Lung (tissue), 12 donors: Measurements from ENCODE around the gene CRYBA1. TPM values are rescaled to one million over a fixed set of nuclear protein-coding genes. Genes with fewer than 3 reads are reported as not detected.

Source experiments
- ATAC-seq: fragments of 200-7000 bp; cut with Tn5 transposase; one replicate; pipeline ENCODE4 v1.9.1; 2020; ENCODE audit warnings: moderate number of reproducible peaks; ENCODE audit not compliant: insufficient read depth, low FRiP score
- DNase-seq, 3 donors: peaks; one replicate each; pipeline ENCODE4 v3.0.0-alpha.2; 2013 to 2017
- H3K27ac ChIP-seq, 2 donors: one replicate each; pipeline ENCODE4 v1.5.1; 2013; ENCODE audit warnings: mild to moderate bottlenecking in 2 of 2, moderate library complexity in 2 of 2, control low read depth in 1 of 2, inconsistent platforms in 1 of 2, low read depth in 1 of 2, low read length in 1 of 2
- H3K27me3 ChIP-seq, 3 donors: one replicate each; pipeline ENCODE4 v1.5.1; 2013; ENCODE audit warnings: low read length in 2 of 3; ENCODE audit not compliant: control insufficient read depth in 3 of 3, insufficient read depth in 3 of 3
- H3K36me3 ChIP-seq, 4 donors: one replicate each; pipeline ENCODE4 v1.5.1; 2013; ENCODE audit warnings: low read length in 4 of 4, mild to moderate bottlenecking in 1 of 4, moderate library complexity in 1 of 4; ENCODE audit not compliant: control insufficient read depth in 4 of 4, insufficient read depth in 4 of 4
- H3K4me1 ChIP-seq, 5 donors: one replicate each; pipeline ENCODE4 v1.5.1; 2013; ENCODE audit warnings: low read length in 5 of 5, mild to moderate bottlenecking in 2 of 5, moderate library complexity in 1 of 5; ENCODE audit not compliant: control insufficient read depth in 5 of 5, insufficient read depth in 5 of 5
- H3K4me3 ChIP-seq: one replicate; pipeline ENCODE4 v1.5.1; 2013; ENCODE audit warnings: mild to moderate bottlenecking, control low read depth, moderate library complexity
- H3K9ac ChIP-seq, 2 donors: one replicate each; pipeline ENCODE4 v1.5.1; 2013; ENCODE audit warnings: low read length in 2 of 2, control low read depth in 1 of 2; ENCODE audit not compliant: insufficient read depth in 1 of 2
- H3K9me3 ChIP-seq, 4 donors: one replicate each; pipeline ENCODE4 v1.5.1; 2013; ENCODE audit warnings: low read length in 3 of 4, mild to moderate bottlenecking in 1 of 4, moderate library complexity in 1 of 4; ENCODE audit not compliant: control insufficient read depth in 4 of 4, insufficient read depth in 3 of 4
- CTCF ChIP-seq: IDR thresholded peaks from 2 replicates; pipeline ENCODE4 v1.5.1; 2012; ENCODE audit warnings: mild to moderate bottlenecking; ENCODE audit errors: control extremely low read depth, extremely low read depth
- WGBS, 2 donors: extraction: QIAGEN DNeasy Blood & Tissue Kit; methylation state at CpG; one replicate each; pipeline ENCODE4 v1.1.7; 2013; 5-methylcytosine and 5-hydroxymethylcytosine counted together
- polyA plus RNA-seq, 2 donors: library from polyadenylated mRNA; stranded (reverse); fragments of 200-250 nt; gene quantifications; one replicate each; pipeline ENCODE4 v1.2.1, GENCODE V29; 2013
- total RNA-seq, 2 donors: library from RNA; depleted of rRNA in 1 of 2; stranded (reverse); fragments of >200 nt in 1 of 2; gene quantifications; one replicate each; pipeline ENCODE4 v1.2.1, GENCODE V29; 2014 to 2021
- donor health status: control.
- donor health status: control.
- donor health status: Bipolar disorder and iron deficiency.
- donor health status: healthy.
- donor health status: DM: yes; HTN: yes; CAD: no.

Gene CRYBA1
- total and polyA plus RNA-seq, 4 donors: not detected

DNA sequence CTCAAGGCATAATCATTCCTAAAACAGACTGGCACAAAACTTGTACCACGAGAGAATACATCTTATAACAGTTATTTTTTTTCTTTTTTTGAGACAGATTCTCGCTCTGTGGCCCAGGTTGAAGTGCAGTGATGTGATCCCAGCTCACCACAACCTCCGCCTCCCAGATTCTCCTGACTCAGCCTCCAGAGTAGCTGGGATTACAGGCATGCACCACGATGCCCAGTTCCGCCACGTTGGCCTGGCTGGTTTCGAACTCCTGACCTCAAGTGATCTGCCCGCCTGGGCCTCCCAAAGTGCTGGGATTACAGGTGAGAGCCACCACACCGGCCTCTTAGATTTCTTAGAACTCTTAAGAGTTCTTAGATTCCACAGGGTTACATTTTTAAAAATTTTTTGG is 43.2 kb downstream of the CRYBA1 start:
- Histone ChIP-seq H3K36me3 (peaks cover 12 to 18% (median 14%) of the 10 kb centered on the region in 4 donors), H3K4me3 (no peak overlapping the region)

GRCh38 chr17:29291163-29291752 is 44.6 kb downstream of the CRYBA1 start:
- peak overlapping the region in 1 of 2 donors; percentile 83 for H3K9ac ChIP-seq
- peak; percentile 54 for TF ChIP-seq CTCF
- peaks cover 5 to 25% (median 13%) of the 10 kb centered on the region in 5 donors for H3K4me1 ChIP-seq
- no peaks in the 10 kb centered on the region for H3K27me3 ChIP-seq
- no peaks in the 10 kb centered on the region for H3K9me3 ChIP-seq
- peak overlapping the region in 1 of 2 donors; percentile 99 for H3K27ac ChIP-seq
- DNase-seq (peak in 2 of 3 donors; percentile 85), ATAC-seq (no peak)
- 12 to 17% methylated on average over 5 of the region's 5 CpGs for WGBS, 2 donors
- no peak overlapping the region for H3K4me3 ChIP-seq
- peaks cover 7 to 14% (median 11%) of the 10 kb centered on the region in 4 donors for H3K36me3 ChIP-seq

More for the DNA sequence above, 43.2 kb downstream of the CRYBA1 start:
- DNase-seq (no peak), ATAC-seq (no peak)
- H3K4me1 ChIP-seq: peaks cover 5 to 24% (median 13%) of the 10 kb centered on the region in 5 donors
- H3K9me3 ChIP-seq: no peaks in the 10 kb centered on the region
- H3K9ac ChIP-seq: no peak overlapping the region
- TF ChIP-seq CTCF: no peak
- no peak overlapping the region for H3K27ac ChIP-seq
- H3K27me3 ChIP-seq: no peaks in the 10 kb centered on the region
- 87 to 90% methylated on average over 9 of the region's 9 CpGs for WGBS, 2 donors

DNA sequence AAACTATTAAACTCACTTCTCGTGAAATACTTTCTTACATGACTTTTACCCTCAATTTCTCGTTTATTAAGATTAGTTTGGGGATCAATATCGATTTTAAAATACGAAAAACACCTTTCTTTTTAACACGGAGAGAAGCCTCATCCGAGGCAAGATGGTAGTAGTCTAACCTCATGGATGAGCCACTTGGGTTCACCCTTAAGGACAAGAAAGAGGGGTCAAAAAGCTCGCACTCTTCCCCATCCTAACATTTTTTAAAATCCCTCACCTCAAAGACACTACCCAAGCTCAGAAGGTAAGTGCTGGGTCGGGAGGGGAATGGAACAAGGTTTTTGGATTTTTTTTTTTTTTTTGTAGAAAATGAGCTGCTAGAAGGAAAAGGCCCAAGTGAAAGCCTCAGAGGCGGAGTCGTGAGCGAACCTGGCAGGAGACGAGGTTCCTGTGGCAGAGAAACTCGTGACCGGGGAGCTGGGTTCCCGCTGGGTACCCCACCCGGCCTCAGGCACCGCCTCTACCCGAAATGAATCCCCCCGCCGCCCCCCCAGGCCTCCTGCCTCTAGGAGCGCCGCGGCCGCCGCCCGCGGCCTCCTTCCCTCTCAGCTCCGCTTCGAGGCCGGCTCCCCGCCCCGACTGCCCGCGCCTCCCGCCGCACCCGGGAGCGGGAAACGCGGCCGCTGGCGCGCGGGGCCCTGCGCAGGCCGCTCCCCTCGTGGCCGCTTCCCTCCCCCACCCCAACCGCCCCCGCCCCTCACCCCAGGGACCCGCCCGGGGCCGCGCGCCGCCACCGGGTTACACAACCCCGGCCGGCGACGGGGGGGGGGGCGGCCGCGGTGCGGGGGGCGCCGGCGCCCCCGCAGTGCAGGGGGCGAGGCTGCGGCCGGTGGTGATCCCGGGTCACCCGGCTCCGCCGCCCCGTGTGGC is 45.7 kb downstream of the CRYBA1 start:
- H3K9me3 ChIP-seq: no peaks in the 10 kb centered on the region
- peak overlapping the region; percentile 53 to 83 for H3K9ac ChIP-seq
- H3K27me3 ChIP-seq: no peaks in the 10 kb centered on the region
- no peak for TF ChIP-seq CTCF
- H3K4me3 ChIP-seq: peak overlapping the region; percentile 99
- DNase-seq: peak; percentile 55 to 69 (median 58)
- H3K27ac ChIP-seq: peak overlapping the region; percentile 99
- peaks cover 5 to 25% (median 12%) of the 10 kb centered on the region in 5 donors for H3K4me1 ChIP-seq
- H3K36me3 ChIP-seq: peaks cover 0 to 5% (median 3%) of the 10 kb centered on the region in 4 donors
- ATAC-seq: peak; percentile 10
- 1 to 2% methylated on average over 43 to 70 of the region's 77 CpGs for WGBS, 2 donors
